H9 (cell line): Measurements from ENCODE around the gene ANKRD11. TPM values are rescaled to one million over a fixed set of nuclear protein-coding genes. Genes with fewer than 3 reads are reported as not detected.
A peak's percentile ranks its signal among the peaks of the same experiment; 100 is the strongest.

Source experiments
- DNase-seq: peaks from one replicate; pipeline ENCODE4 v3.0.0-alpha.2; 2017
- H2AFZ ChIP-seq: one replicate; pipeline ENCODE4 v1.6.1; 2013; ENCODE audit warnings: mild to moderate bottlenecking, low read length, control low read depth, moderate library complexity
- H2AK5ac ChIP-seq: 2 replicates; pipeline ENCODE4 v1.6.1; 2013; ENCODE audit warnings: low read length, control low read depth, mixed read lengths; ENCODE audit not compliant: insufficient read length
- H2BK120ac ChIP-seq: one replicate; pipeline ENCODE4 v1.6.1; 2013; ENCODE audit warnings: low read depth, mild to moderate bottlenecking, low read length, control low read depth, inconsistent platforms; ENCODE audit not compliant: poor library complexity, severe bottlenecking
- H2BK12ac ChIP-seq: 2 replicates; pipeline ENCODE4 v1.6.1; 2013; ENCODE audit warnings: low read length, control low read depth, mixed read lengths, low read depth; ENCODE audit not compliant: insufficient read length
- H2BK15ac ChIP-seq: 2 replicates; pipeline ENCODE4 v1.6.1; 2013; ENCODE audit warnings: low read depth, low read length, control low read depth
- H2BK20ac ChIP-seq: one replicate; pipeline ENCODE4 v1.6.1; 2013; ENCODE audit warnings: low read depth, mild to moderate bottlenecking, low read length, control low read depth, inconsistent platforms; ENCODE audit not compliant: poor library complexity, severe bottlenecking
- H2BK5ac ChIP-seq: 2 replicates; pipeline ENCODE4 v1.6.1; 2013; ENCODE audit warnings: low read length, control low read depth, mixed read lengths; ENCODE audit not compliant: insufficient read length
- H3K14ac ChIP-seq: 2 replicates; pipeline ENCODE4 v1.6.1; 2013; ENCODE audit warnings: low read length, control low read depth; ENCODE audit not compliant: insufficient read depth
- H3K18ac ChIP-seq: 2 replicates; pipeline ENCODE4 v1.6.1; 2013; ENCODE audit warnings: low read depth, mild to moderate bottlenecking, mixed read lengths, low read length, control low read depth; ENCODE audit not compliant: insufficient read length
- H3K23ac ChIP-seq: 2 replicates; pipeline ENCODE4 v1.6.1; 2013; ENCODE audit warnings: low read length, control low read depth, mixed read lengths, low read depth; ENCODE audit not compliant: insufficient read length
- H3K23me2 ChIP-seq: 2 replicates; pipeline ENCODE4 v1.6.1; 2013; ENCODE audit warnings: low read depth, mild to moderate bottlenecking, mixed read lengths, low read length, control low read depth; ENCODE audit not compliant: insufficient read length, poor library complexity, severe bottlenecking
- H3K27ac ChIP-seq: 2 replicates; pipeline ENCODE4 v1.5.1; 2013; ENCODE audit warnings: low read length, control low read depth, mixed read lengths, low read depth; ENCODE audit not compliant: insufficient read length
- H3K27me3 ChIP-seq: 2 replicates; pipeline ENCODE4 v1.6.1; 2013; ENCODE audit warnings: low read length, control low read depth, inconsistent platforms; ENCODE audit not compliant: insufficient read depth
- H3K4ac ChIP-seq: 2 replicates; pipeline ENCODE4 v1.6.1; 2013; ENCODE audit warnings: low read depth, mild to moderate bottlenecking, control low read depth, inconsistent platforms, low read length, moderate library complexity
- H3K4me1 ChIP-seq: 2 replicates; pipeline ENCODE4 v1.6.1; 2013; ENCODE audit warnings: low read length, control low read depth, inconsistent platforms; ENCODE audit not compliant: insufficient read depth
- H3K4me2 ChIP-seq: 2 replicates; pipeline ENCODE4 v1.6.1; 2013; ENCODE audit warnings: low read length, control low read depth, mixed read lengths; ENCODE audit not compliant: insufficient read length, insufficient read depth
- H3K56ac ChIP-seq: 2 replicates; pipeline ENCODE4 v1.6.1; 2013; ENCODE audit warnings: low read depth, mild to moderate bottlenecking, mixed read lengths, low read length, control low read depth; ENCODE audit not compliant: insufficient read length
- H3K79me1 ChIP-seq: 2 replicates; pipeline ENCODE4 v1.6.1; 2013; ENCODE audit warnings: low read depth, mild to moderate bottlenecking, moderate library complexity, low read length, control low read depth, inconsistent platforms; ENCODE audit not compliant: insufficient read depth, poor library complexity, severe bottlenecking
- H3K79me2 ChIP-seq: 2 replicates; pipeline ENCODE4 v1.6.1; 2013; ENCODE audit warnings: low read length, control low read depth, inconsistent platforms; ENCODE audit not compliant: insufficient read depth
- H3K9ac ChIP-seq: 2 replicates; pipeline ENCODE4 v1.6.1; 2013; ENCODE audit warnings: low read length, control low read depth, mixed read lengths; ENCODE audit not compliant: insufficient read length; ENCODE audit errors: extremely low read depth
- H3K9me3 ChIP-seq: one replicate; pipeline ENCODE4 v1.6.1; 2013; ENCODE audit warnings: low read depth, low read length, inconsistent platforms; ENCODE audit not compliant: control insufficient read depth
- H3T11ph ChIP-seq: one replicate; pipeline ENCODE4 v1.6.1; 2013; ENCODE audit warnings: mild to moderate bottlenecking, low read length, control low read depth, inconsistent platforms
- H4K20me1 ChIP-seq: one replicate; pipeline ENCODE4 v1.6.1; 2013; ENCODE audit not compliant: control insufficient read depth, insufficient read length, insufficient read depth
- H4K5ac ChIP-seq: 2 replicates; pipeline ENCODE4 v1.6.1; 2013; ENCODE audit warnings: low read depth, mild to moderate bottlenecking, mixed read lengths, low read length, control low read depth; ENCODE audit not compliant: insufficient read length
- H4K8ac ChIP-seq: replicated peaks from 2 replicates; pipeline ENCODE4 v1.6.1; 2013; ENCODE audit warnings: low read length, control low read depth, mixed read lengths, low read depth; ENCODE audit not compliant: insufficient read length
- H4K91ac ChIP-seq: 2 replicates; pipeline ENCODE4 v1.6.1; 2013; ENCODE audit warnings: low read depth, mild to moderate bottlenecking, moderate library complexity, mixed read lengths, low read length, control low read depth; ENCODE audit not compliant: insufficient read length
- H3K27ac Mint-ChIP-seq, 3 experiments: 2 replicates in 2 of 3; 3 replicates in 1 of 3; pipeline ENCODE4 v1.8.0; 2020 to 2021; ENCODE audit warnings: mixed read lengths in 3 of 3, mild to moderate bottlenecking in 1 of 3, moderate library complexity in 1 of 3
- H3K27me3 Mint-ChIP-seq: 2 replicates; pipeline ENCODE4 v1.8.0; 2021; ENCODE audit warnings: low read depth, mild to moderate bottlenecking, moderate library complexity, mixed read lengths
- H3K36me3 Mint-ChIP-seq, 3 experiments: 2 replicates in 2 of 3; 3 replicates in 1 of 3; pipeline ENCODE4 v1.8.0; 2020 to 2021; ENCODE audit warnings: low read depth in 3 of 3, mixed read lengths in 3 of 3; ENCODE audit not compliant: insufficient read depth in 1 of 3
- H3K4me1 Mint-ChIP-seq, 2 experiments: 2 replicates each; pipeline ENCODE4 v1.8.0; 2020; ENCODE audit warnings: mixed read lengths in 2 of 2
- H3K4me3 Mint-ChIP-seq, 2 experiments: 2 replicates in 1 of 2; 3 replicates in 1 of 2; pipeline ENCODE4 v1.8.0; 2020 to 2021; ENCODE audit warnings: mild to moderate bottlenecking in 2 of 2, mixed read lengths in 2 of 2, moderate library complexity in 1 of 2
- H3K9me3 Mint-ChIP-seq, 2 experiments: 2 replicates in 1 of 2; 3 replicates in 1 of 2; pipeline ENCODE4 v1.8.0; 2020; ENCODE audit warnings: mild to moderate bottlenecking in 2 of 2, mixed read lengths in 2 of 2, moderate library complexity in 1 of 2
- CTCF ChIP-seq: fragments of 200-600 bp; sonication (generic); conservative IDR thresholded peaks from 3 replicates; pipeline ENCODE4 v1.8.0; 2021; ENCODE audit warnings: antibody characterized with exemption, mild to moderate bottlenecking
- WGBS: extraction: QIAGEN DNeasy Blood & Tissue Kit; methylation state at CpG from one replicate; pipeline ENCODE4 v1.1.7; 2013; ENCODE audit warnings: missing lambda C conversion rate, low lambda C conversion rate, mixed read lengths; ENCODE audit not compliant: insufficient read length; ENCODE audit errors: extremely low coverage; 5-methylcytosine and 5-hydroxymethylcytosine counted together
- total RNA-seq: library from RNA; stranded (reverse); gene quantifications from 2 replicates; pipeline ENCODE4 v1.2.1, GENCODE V29; 2021

The ANKRD11 gene
- total RNA-seq, 1 experiment from 2014 or later, result 181 TPM

GRCh38 chr16:89275284-89275584 is 215.1 kb downstream of the ANKRD11 start:
- Histone ChIP-seq H3K18ac (no peak overlapping the region), H2AK5ac (no peak overlapping the region), H3K9ac (no peak overlapping the region), H4K91ac (no peak overlapping the region), H3K79me2 (no peaks in the 10 kb centered on the region), H3K27me3 (no peaks in the 10 kb centered on the region), H3T11ph (no peak overlapping the region), H2BK5ac (no peak overlapping the region), H3K14ac (no peak overlapping the region), H4K5ac (no peak overlapping the region), H2AFZ (no peak overlapping the region), H3K23me2 (no peaks in the 10 kb centered on the region), H3K4me1 (no peaks in the 10 kb centered on the region), H2BK20ac (no peak overlapping the region), H3K79me1 (no peaks in the 10 kb centered on the region), H4K20me1 (no peaks in the 10 kb centered on the region), H3K56ac (no peak overlapping the region), H2BK120ac (no peak overlapping the region), H4K8ac (no peak overlapping the region), H2BK12ac (no peak overlapping the region), H3K23ac (no peak overlapping the region), H2BK15ac (no peak overlapping the region), H3K27ac (no peak overlapping the region), H3K9me3 (no peaks in the 10 kb centered on the region), H3K4ac (no peak overlapping the region), H3K4me2 (no peak overlapping the region)
- H3K27me3 Mint-ChIP-seq, result no peaks in the 10 kb centered on the region; the same call in 1 of the 2 replicates
- peaks cover 30 to 77% (median 76%) of the 10 kb centered on the region in 3 experiments for H3K36me3 Mint-ChIP-seq
- peak overlapping the region in 1 of 3 experiments; percentile 73; a peak in 1 of 7 replicates for H3K27ac Mint-ChIP-seq
- WGBS, result no CpG with 5 or more reads among the region's 11 CpGs
- no peak for DNase-seq
- H3K4me3 Mint-ChIP-seq, result no peak overlapping the region
- no peaks in the 10 kb centered on the region for H3K9me3 Mint-ChIP-seq
- H3K4me1 Mint-ChIP-seq, result no peaks in the 10 kb centered on the region
- TF ChIP-seq CTCF, result no peak
